GM19025 (cell line): ENCODE measurements around the gene COL18A1.

Source experiments
- ATAC-seq: cut with Tn5 transposase; IDR thresholded peaks from one replicate; pipeline ENCODE4 v1.9.1; 2021; ENCODE audit warnings: mild to moderate bottlenecking, low read depth, moderate library complexity; ENCODE audit not compliant: unreplicated experiment

The COL18A1 gene

GRCh38 chr21:45393833-45394638, 10.9 kb upstream of the COL18A1 start:
- no peak for ATAC-seq

- no peak for ATAC-seq
These were observed 8.4 kb upstream of the COL18A1 start for GRCh38 chr21:45396620-45396995.

- no peak for ATAC-seq
These were observed 7.6 kb upstream of the COL18A1 start for GRCh38 chr21:45397381-45397780.

- ATAC-seq: no peak
These were observed 3.9 kb upstream of the COL18A1 start for GRCh38 chr21:45401054-45401518.

GRCh38 chr21:45401916-45402900, 2.8 kb upstream of the COL18A1 start:
- ATAC-seq: no peak

DNA sequence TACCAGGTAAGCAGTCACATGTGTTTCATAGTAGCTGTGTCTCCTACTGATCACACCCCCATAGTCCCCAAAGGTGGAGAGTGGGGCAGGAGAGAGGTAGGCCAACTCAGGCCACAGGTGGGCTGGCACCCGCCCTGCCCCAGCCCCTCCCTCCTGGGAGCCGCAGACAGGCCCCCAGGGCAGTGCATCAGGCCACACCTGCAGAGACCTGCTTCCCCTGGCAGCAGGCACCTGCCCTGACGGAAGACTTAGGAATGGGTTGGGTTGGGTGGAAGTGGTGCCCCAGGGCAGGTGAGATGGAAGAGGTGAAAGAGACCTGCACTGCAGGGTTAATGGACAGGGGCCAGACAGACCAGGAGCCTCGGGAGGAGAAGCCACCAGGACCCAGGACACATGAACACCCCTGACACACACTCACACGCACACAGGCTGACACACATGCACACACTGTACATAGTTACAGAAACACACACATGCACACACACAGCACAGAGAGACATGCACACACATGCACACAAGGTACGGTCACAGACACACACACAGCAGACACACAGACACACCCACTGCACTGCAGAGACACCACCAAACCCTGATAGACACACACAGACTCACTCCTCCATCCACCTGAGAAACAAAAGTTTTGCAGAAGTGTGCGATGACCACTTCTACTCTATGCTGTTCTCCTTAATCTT, 1.7 kb upstream of the COL18A1 start:
- no peak for ATAC-seq

DNA sequence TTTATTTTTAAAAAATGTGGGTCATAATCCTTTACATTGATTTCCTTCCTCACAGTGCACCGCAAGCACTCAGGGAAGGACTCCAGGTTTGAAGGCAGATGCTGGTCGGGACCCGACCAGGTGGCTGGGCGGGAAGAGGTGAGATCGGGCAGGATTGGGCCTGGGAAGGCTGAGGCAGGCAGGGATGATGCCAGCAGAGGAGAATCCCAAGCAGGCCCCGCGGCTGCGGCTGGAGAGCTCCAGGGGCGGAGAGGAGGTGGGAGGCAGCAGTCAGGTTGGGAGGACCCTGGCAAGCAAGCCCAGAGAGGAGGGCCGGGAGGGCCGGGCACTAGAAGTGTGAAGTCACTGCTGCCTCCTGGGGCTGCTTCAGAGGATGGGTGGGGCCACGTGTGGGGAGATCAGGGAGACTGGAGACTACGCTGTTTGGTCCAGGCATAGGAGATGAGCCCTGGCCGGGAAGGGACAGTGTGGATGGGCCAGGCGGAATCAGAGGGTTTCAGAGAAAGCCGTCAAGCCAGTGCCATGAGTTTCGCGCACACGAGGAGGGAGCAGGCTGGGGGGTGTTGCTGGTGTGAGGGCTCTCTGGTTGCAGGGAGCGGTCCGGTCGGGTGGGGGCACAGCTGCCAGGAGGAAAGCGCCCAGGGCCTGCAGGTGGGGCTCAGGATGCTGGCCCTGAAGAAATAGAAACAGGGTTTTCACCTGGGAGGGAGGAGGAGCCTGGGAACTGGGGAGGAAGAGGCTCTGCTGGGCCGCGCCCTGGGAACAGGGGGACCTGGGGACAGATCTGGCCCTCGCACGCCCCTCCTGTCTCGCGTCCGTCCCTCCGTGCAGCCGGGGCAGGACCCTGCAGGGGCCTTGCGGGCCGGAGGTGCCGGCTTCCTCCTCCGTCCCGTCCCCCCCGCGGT, 888 bp upstream of the COL18A1 start:
- ATAC-seq: no peak

GRCh38 chr21:45405271-45405818, 380 bp downstream of the COL18A1 start:
- ATAC-seq: no peak

DNA sequence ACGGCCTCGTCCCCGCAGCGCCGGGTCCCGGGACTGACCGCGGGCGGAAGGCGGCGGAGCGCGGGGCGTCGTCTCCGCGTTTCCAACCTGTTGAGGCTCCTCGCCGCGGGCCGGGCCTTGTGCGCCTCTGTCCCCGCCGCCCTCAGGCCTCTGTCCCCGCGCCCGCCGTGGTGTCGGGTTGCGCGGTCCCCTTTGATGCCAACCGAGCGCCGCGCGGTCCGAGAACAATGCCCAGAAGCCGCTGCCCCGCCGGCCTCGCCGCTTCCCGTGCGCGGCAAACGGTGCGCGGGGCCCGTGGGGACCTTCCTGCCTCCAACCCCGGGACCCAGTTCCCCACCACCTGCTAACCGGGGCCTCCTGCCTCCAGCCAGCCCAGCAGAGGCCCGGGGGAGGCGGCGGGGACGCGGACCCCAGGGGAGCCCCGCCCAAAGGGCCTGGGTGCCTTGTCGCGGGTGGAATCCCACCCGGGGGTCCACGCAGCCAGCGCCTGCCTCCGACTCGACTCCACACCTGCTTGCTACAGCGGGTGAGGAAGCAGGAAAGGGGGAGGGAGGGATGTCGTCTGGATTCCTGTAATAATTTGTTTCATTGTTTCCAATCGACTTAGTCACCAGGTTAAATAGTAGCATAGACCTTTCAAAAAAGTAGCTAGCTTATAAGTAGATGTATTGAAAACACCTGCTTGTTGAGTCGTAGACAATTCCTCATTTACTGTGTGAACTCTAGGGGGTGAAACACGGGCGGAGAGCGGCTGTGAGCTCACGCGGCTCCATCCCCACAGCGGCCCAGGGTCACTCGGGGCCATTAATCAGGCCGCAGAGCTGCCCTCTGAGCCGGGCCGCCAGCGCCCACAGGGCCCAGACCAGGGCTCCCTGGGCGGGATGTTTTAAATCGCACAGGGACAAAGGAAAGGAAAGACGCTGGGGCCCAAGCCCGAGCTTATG, 1.1 kb downstream of the COL18A1 start:
- no peak for ATAC-seq

- ATAC-seq: no peak
These were observed 2.0 kb downstream of the COL18A1 start for GRCh38 chr21:45406801-45407628.

DNA sequence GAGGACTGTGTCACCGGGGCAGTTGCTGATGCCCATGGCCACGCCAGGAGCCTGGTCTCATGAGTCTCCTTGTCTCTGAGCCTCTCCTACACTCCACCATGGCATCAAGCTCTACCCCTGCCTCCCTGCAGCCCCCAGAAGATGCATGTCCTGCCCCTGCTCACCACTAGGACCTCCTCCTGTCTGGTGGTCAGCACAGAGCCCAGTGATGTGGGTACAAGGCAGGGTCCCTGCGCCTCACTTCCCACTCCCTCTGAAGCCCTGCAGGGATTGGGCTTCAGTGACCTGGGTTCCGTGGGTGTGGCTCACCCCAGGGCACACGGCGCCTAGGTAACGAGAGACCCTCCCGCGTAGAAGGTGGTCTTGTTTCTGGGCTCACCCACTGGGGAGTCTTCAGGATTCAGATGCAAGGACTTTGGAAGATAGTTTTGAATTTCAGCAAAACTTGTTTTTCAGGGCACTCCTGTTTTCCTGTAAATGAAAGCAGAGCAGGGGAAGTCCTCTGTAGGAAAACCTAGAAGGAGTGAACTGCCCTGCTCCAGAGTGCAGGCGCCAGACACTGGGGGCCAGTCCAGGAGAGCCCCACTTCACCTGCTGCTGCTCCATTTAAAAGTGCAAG, 2.8 kb downstream of the COL18A1 start:
- no peak for ATAC-seq

DNA sequence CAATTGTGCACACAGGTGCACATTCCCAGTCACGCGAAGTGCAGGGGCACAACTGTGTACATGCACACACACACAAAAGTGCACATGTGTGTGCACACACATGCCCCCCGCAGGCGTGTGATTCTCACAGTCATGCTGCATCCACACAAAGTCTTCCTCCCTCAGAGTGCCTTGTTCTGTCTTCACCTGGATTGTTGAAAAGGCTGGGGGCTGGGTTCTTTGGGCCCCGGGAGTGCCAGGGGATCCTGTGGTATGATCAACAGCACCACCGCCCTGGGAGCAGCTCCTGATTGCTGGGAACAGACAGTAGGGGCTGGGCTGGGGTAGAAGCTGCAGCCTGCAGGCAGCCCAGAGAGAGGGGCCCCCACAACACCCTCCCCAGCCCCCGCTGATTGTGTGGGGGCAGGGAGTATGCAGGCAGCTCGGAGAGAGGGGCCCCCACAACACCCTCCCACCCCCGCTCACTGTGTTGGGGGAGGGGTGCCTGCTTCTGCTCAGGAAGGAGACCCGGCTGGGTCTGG, 3.4 kb downstream of the COL18A1 start:
- ATAC-seq: no peak

DNA sequence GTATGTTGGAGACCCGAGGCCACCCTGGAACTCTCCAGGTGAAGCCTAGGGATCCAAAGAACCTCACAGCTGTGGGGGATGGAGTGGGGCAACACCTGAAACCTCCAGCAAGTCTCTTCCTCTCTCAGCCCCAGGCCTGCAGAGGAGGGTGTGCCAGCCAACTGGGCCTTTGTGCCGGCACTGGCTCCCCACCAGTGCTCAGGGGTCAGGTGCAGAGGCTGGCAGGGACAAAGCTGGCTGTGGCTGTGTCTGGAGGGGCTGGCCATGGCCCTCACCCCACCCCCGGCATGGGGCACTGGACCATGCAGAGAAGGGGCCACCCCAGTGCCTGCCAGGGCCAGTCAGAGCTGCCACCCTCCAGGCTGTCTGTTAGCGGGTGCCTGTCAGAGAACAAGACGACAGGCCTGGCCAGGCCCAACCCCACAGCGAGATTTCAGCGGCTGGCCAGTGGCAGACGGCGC, 3.9 kb downstream of the COL18A1 start:
- ATAC-seq: no peak

DNA sequence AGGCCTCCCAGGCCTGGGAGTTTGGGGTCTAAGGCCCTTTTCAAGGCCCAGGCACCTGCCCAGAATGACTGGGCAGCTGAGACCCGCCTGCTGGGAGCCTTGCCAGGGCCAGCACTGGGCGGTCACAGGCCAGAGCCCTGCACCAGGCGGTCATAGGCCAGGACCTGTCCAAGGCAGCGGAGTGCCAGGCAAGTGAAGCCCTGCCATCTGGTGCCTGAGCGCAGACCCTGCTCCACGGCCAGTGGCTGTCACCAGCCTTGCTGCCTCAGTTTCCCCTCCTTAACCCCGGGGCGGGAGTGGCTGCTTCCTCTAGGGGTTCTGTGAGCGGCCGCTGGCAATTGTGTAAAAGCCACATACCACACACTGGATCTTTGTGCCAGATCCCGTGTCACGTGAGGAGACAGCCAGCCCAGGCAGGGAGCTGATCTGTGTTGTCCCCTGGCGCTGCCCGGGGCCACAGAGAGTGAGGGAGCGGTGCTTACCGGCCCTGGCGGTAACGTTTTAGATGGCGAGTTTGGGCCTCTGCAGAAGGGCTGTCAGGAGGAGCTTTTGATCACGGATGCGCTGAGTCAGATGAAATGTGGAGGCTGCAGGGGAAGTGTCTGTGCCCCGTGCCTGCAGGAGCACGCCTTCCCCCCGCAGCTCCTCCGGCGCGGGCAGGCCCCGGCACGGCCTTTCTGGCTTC, 4.6 kb downstream of the COL18A1 start:
- no peak for ATAC-seq

DNA sequence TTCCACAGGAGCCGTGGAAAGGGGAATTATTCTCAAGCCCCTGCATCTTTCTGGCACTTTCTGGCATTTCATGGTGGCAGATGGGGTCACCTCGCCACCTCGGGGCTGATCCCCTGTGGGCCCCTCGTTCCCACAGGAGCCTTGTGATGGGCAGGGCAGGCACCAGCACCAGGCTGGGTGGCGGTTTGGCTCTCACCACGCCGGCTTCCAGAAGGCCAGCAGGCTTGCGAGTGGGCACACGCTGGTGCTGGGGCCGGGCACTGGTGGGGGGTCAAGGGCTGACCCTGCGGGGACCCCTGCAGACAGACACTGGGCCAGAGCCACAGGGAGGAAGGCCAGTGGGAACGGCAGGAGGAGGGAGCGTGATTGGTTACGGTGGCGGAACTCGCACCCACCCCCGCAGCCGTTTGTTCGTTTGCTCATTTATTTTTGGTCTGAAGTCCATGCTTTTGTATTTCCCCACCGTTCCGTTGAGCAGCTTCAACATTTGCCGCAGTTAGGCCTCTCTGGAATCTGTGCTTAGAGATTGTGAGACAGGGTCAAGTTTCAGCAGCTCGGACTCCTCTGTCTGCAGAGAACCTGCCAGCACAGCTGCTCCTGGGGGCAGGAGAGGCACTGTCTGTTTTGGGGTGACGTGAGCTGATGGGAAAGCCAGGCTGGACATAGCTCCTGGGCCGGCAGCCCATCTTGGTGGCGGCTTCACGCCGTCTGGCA, 5.3 kb downstream of the COL18A1 start:
- ATAC-seq: no peak
